Smooth muscle cell (in vitro differentiated cells): ENCODE measurements around the gene CDK6. TPM values are rescaled to one million over a fixed set of nuclear protein-coding genes. Genes with fewer than 3 reads are reported as not detected.
A peak's percentile ranks its signal among the peaks of the same experiment; 100 is the strongest.

Experiments used
- DNase-seq: peaks from one replicate; lab custom pipeline; 2025; ENCODE audit not compliant: unreplicated experiment; lab: John Stamatoyannopoulos, UW
- H2AFZ ChIP-seq: fragments of 200-600 bp; sonication (generic); 2 replicates; pipeline ENCODE4 v1.6.0; 2016; ENCODE audit warnings: antibody characterized with exemption, low read depth, mild to moderate bottlenecking
- H3F3A ChIP-seq: fragments of 200-600 bp; sonication (generic); 2 replicates; pipeline ENCODE4 v1.6.0; 2017; ENCODE audit warnings: antibody characterized with exemption, low read depth
- H3K27ac ChIP-seq: fragments of 200-600 bp; sonication (generic); 2 replicates; pipeline ENCODE4 v1.5.1; 2016; ENCODE audit warnings: low read depth, mild to moderate bottlenecking
- H3K27me3 ChIP-seq: fragments of 200-600 bp; sonication (generic); 2 replicates; pipeline ENCODE4 v1.6.1; 2016; ENCODE audit warnings: low read depth, mild to moderate bottlenecking
- H3K36me3 ChIP-seq: fragments of 200-600 bp; sonication (generic); 2 replicates; pipeline ENCODE4 v1.5.1; 2016; ENCODE audit warnings: low read depth
- H3K4me1 ChIP-seq: fragments of 200-600 bp; sonication (generic); 2 replicates; pipeline ENCODE4 v1.5.1; 2016; ENCODE audit warnings: low read depth
- H3K4me2 ChIP-seq: fragments of 200-600 bp; sonication (generic); 2 replicates; pipeline ENCODE4 v1.6.0; 2016; ENCODE audit warnings: mild to moderate bottlenecking
- H3K4me3 ChIP-seq: fragments of 200-600 bp; sonication (generic); 2 replicates; pipeline ENCODE4 v1.5.1; 2016; ENCODE audit warnings: mild to moderate bottlenecking
- H3K79me2 ChIP-seq: fragments of 200-600 bp; sonication (generic); 2 replicates; pipeline ENCODE4 v1.6.0; 2016; ENCODE audit warnings: low read depth, mild to moderate bottlenecking
- H3K9ac ChIP-seq: fragments of 200-600 bp; sonication (generic); 2 replicates; pipeline ENCODE4 v1.6.0; 2016; ENCODE audit warnings: low read depth
- H3K9me3 ChIP-seq: fragments of 200-600 bp; sonication (generic); replicated peaks from 2 replicates; pipeline ENCODE4 v1.5.1; 2016; ENCODE audit warnings: low read depth
- H4K20me1 ChIP-seq: fragments of 200-600 bp; sonication (generic); 2 replicates; pipeline ENCODE4 v1.6.0; 2016; ENCODE audit warnings: low read depth
- WGBS: methylation state at CpG from one replicate; pipeline ENCODE4 v1.1.7; 2016; ENCODE audit warnings: low lambda C conversion rate; 5-methylcytosine and 5-hydroxymethylcytosine counted together
- polyA plus RNA-seq: library from polyadenylated mRNA; unstranded; fragments of >200 nt; fragmentation: Nextera tagmentation; extraction: Ambion mirVana; gene quantifications from 2 replicates; pipeline ENCODE4 v1.2.1, GENCODE V29; 2016
- total RNA-seq: library from RNA; depleted of rRNA; stranded (reverse); fragments of >200 nt; gene quantifications from 2 replicates; pipeline ENCODE4 v1.2.3, GENCODE V29; 2014
- TF ChIP-seq, protein P1 (sequence below): fragments of 200-600 bp; sonication (generic); IDR thresholded peaks from 2 replicates; pipeline ENCODE4 v1.5.1; 2017; ENCODE audit warnings: borderline replicate concordance, mild to moderate bottlenecking, antibody characterized with exemption; ENCODE audit not compliant: insufficient read depth, poor library complexity, severe bottlenecking

CDK6 gene
- total and polyA plus RNA-seq, 2 experiments from 2014 or later: 34.2 to 99.2 TPM

DNA sequence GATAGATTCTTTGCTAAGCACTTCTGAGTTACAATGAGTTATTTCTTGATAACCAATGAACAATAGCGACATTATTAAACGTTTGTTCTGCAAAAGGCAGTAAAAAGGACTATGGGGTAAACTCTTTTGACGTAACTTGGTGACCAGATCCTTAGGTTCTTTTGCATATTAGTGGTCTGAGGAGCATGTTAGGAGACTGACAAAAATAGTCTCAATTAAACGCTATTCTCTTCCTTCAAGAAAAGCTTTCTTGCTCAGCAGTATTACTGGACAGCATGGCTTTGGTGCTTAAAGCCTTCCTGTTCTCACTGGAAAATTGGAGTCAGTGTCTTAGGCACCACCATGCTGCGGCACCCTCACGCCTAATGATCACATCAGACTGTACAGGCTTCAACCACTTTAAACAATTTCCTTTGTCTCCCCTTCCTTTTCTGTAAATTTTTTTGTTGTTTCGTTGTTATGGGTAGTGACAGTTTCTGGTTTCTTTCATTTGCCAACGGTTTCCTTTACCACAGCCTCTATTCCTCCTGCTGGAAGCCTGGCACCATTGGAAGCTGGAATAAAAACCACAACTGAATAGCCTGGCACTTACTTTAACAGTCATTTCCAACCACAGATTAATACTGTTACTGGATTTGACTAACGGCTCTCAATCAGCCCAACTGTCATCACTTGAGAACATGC lies 197.0 kb downstream of the CDK6 start:
- Histone ChIP-seq H3F3A (peaks cover 7% of the 10 kb centered on the region), H3K4me3 (no peak overlapping the region), H3K4me2 (no peak overlapping the region), H4K20me1 (peaks cover 36% of the 10 kb centered on the region), H3K9me3 (no peaks in the 10 kb centered on the region), H3K27ac (peak overlapping the region; percentile 6), H3K79me2 (peaks cover 22% of the 10 kb centered on the region), H3K36me3 (no peaks in the 10 kb centered on the region), H2AFZ (no peak overlapping the region), H3K4me1 (peaks cover 5% of the 10 kb centered on the region), H3K27me3 (no peaks in the 10 kb centered on the region), H3K9ac (no peak overlapping the region)
- 73% methylated on average over 9 of the region's 9 CpGs for WGBS
- TF ChIP-seq, protein P1, sequence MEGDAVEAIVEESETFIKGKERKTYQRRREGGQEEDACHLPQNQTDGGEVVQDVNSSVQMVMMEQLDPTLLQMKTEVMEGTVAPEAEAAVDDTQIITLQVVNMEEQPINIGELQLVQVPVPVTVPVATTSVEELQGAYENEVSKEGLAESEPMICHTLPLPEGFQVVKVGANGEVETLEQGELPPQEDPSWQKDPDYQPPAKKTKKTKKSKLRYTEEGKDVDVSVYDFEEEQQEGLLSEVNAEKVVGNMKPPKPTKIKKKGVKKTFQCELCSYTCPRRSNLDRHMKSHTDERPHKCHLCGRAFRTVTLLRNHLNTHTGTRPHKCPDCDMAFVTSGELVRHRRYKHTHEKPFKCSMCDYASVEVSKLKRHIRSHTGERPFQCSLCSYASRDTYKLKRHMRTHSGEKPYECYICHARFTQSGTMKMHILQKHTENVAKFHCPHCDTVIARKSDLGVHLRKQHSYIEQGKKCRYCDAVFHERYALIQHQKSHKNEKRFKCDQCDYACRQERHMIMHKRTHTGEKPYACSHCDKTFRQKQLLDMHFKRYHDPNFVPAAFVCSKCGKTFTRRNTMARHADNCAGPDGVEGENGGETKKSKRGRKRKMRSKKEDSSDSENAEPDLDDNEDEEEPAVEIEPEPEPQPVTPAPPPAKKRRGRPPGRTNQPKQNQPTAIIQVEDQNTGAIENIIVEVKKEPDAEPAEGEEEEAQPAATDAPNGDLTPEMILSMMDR: no peak
- no peak for DNase-seq

DNA sequence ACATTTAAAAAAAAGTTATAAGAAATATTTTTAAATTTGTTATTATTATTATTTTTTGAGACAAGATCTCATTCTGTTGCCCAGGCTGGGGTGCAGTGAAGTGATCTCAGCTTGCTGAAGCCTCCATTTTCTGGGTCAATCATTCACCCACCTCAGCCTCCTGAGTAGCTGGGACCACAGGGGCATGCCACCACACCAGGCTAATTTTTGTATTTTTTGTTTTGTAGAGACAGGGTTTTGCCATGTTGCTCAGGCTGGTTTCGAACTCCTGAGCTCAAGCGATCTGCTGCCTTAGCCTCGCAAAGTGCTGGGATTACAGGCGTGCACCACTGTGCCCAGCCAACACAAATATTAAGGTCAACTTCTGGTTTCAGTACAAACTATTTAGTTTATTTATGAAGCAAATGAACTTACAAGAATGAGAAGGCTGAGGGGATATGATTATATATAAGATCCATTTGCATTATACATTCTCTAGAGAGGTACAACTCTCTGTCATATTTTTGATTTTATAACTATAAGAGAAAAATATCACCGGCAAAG lies 200.3 kb downstream of the CDK6 start:
- TF ChIP-seq, protein P1: no peak
- Histone ChIP-seq H4K20me1 (peaks cover 45% of the 10 kb centered on the region), H3K4me2 (peak overlapping the region; percentile 69), H3K27ac (peak overlapping the region; percentile 89), H3F3A (peaks cover 11% of the 10 kb centered on the region), H3K4me3 (no peak overlapping the region), H3K79me2 (peaks cover 26% of the 10 kb centered on the region), H3K36me3 (no peaks in the 10 kb centered on the region), H2AFZ (no peak overlapping the region), H3K9ac (no peak overlapping the region), H3K27me3 (no peaks in the 10 kb centered on the region), H3K4me1 (peaks cover 14% of the 10 kb centered on the region), H3K9me3 (no peaks in the 10 kb centered on the region)
- WGBS: 97% methylated on average over 5 of the region's 5 CpGs
- DNase-seq: no peak

DNA sequence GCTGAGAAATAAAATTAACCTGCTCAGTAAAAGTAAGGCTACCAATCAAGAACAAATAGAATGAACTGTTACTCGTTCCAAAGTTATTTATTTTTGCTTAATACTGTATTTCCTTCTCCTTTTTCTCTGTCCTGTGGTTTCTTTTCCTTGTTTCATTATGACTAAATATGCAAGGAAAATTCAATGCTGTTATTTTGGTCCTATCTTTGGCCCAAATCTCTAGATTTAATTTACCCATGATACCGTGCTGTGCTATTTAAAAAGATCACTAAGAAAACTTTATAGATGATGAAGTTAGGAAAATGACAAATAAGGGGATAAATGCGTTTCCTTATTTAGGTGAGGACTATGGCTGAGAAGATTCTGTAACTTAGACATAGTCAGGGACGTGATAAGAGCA lies 200.8 kb downstream of the CDK6 start:
- Histone ChIP-seq H3K36me3 (no peaks in the 10 kb centered on the region), H3K4me3 (no peak overlapping the region), H3K27me3 (no peaks in the 10 kb centered on the region), H2AFZ (no peak overlapping the region), H4K20me1 (peaks cover 45% of the 10 kb centered on the region), H3F3A (peaks cover 11% of the 10 kb centered on the region), H3K4me2 (peak overlapping the region; percentile 69), H3K9me3 (no peaks in the 10 kb centered on the region), H3K79me2 (peaks cover 21% of the 10 kb centered on the region), H3K9ac (peak overlapping the region; percentile 46), H3K27ac (peak overlapping the region; percentile 89), H3K4me1 (peaks cover 14% of the 10 kb centered on the region)
- TF ChIP-seq, protein P1: no peak
- 76% methylated on average over 4 of the region's 4 CpGs for WGBS
- no peak for DNase-seq
